Right lobe of liver (tissue), 4 donors: ENCODE measurements around the gene RAB22A.

Experiments
- POLR2A ChIP-seq: fragments of 450-650 bp; IDR thresholded peaks from one replicate; pipeline ENCODE4 v1.6.1; 2017; ENCODE audit warnings: antibody characterized with exemption, mild to moderate bottlenecking
- TF ChIP-seq, protein P1 (sequence below), 4 donors: fragments of 200-600 bp in 3 of 4; fragments of 450-650 bp in 1 of 4; IDR thresholded peaks; one replicate each; pipeline versions ENCODE4 v1.5.1 to v1.8.0; 2016 to 2022; ENCODE audit warnings: antibody characterized with exemption in 4 of 4, mild to moderate bottlenecking in 2 of 4
- donor health status: DM: no; HTN: no; CAD: no.
- donor health status: DM: no; HTN: no; CAD: no.
- donor health status: DM: no; HTN: yes; CAD: no.

DNA sequence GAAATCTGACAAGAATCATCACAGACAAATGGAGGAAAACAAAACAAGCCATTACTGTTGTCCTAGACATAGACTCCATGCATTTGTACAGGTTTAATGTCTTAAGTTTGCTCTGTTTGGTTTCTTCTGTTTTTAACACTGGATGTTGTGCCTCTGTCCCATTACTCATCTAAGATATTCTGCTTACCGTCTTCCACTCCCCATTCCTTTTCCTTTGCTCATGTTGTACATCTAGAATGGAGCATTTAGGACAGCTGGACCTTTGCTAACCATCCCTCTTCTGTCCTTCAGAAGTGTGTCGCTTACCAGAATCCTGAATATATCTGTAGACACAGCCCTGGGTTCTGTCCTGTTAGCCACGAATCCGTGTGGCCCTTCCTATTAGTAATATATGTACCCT lies 35.2 kb downstream of the RAB22A start:
- TF ChIP-seq, protein P1, sequence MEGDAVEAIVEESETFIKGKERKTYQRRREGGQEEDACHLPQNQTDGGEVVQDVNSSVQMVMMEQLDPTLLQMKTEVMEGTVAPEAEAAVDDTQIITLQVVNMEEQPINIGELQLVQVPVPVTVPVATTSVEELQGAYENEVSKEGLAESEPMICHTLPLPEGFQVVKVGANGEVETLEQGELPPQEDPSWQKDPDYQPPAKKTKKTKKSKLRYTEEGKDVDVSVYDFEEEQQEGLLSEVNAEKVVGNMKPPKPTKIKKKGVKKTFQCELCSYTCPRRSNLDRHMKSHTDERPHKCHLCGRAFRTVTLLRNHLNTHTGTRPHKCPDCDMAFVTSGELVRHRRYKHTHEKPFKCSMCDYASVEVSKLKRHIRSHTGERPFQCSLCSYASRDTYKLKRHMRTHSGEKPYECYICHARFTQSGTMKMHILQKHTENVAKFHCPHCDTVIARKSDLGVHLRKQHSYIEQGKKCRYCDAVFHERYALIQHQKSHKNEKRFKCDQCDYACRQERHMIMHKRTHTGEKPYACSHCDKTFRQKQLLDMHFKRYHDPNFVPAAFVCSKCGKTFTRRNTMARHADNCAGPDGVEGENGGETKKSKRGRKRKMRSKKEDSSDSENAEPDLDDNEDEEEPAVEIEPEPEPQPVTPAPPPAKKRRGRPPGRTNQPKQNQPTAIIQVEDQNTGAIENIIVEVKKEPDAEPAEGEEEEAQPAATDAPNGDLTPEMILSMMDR (IDR thresholded peaks at IDR 0.05): no peak
- TF ChIP-seq POLR2A: no peak
